KOPT-K1 (cell line): ENCODE data around the gene SPTBN5.

Experiments
- H3K27ac ChIP-seq: fragments of 200-600 bp; sonication (generic); 2 replicates; pipeline ENCODE4 v1.5.1; 2016; ENCODE audit warnings: antibody characterized with exemption, mild to moderate bottlenecking, low read depth, low read length; ENCODE audit not compliant: poor library complexity, severe bottlenecking
- H3K36me3 ChIP-seq: fragments of 200-600 bp; sonication (generic); 2 replicates; pipeline ENCODE4 v1.5.1; 2017; ENCODE audit warnings: antibody characterized with exemption, mild to moderate bottlenecking, low read length, moderate library complexity; ENCODE audit not compliant: insufficient read depth
- H3K9me3 ChIP-seq: fragments of 200-600 bp; sonication (generic); 2 replicates; pipeline ENCODE4 v1.5.1; 2017; ENCODE audit warnings: antibody characterized with exemption, low read length, mild to moderate bottlenecking; ENCODE audit not compliant: insufficient read depth, poor library complexity, severe bottlenecking

The SPTBN5 gene

GRCh38 chr15:41900526-41901380 lies 6.9 kb upstream of the SPTBN5 start:
- Histone ChIP-seq H3K27ac (no peak overlapping the region), H3K9me3 (no peaks in the 10 kb centered on the region), H3K36me3 (no peaks in the 10 kb centered on the region)

GRCh38 chr15:41899854-41900442 lies 6.1 kb upstream of the SPTBN5 start:
- Histone ChIP-seq H3K36me3 (no peaks in the 10 kb centered on the region), H3K9me3 (no peaks in the 10 kb centered on the region), H3K27ac (no peak overlapping the region)

- Histone ChIP-seq H3K27ac (no peak overlapping the region), H3K9me3 (no peaks in the 10 kb centered on the region), H3K36me3 (no peaks in the 10 kb centered on the region)
Observed at GRCh38 chr15:41897363-41897799, 3.5 kb upstream of the SPTBN5 start.

GRCh38 chr15:41896566-41896965 lies 2.7 kb upstream of the SPTBN5 start:
- no peak overlapping the region for H3K27ac ChIP-seq

GRCh38 chr15:41895957-41896356 lies 2.1 kb upstream of the SPTBN5 start:
- Histone ChIP-seq H3K9me3 (no peaks in the 10 kb centered on the region), H3K27ac (no peak overlapping the region), H3K36me3 (no peaks in the 10 kb centered on the region)

More at GRCh38 chr15:41896566-41896965, 2.7 kb upstream of the SPTBN5 start:
- Histone ChIP-seq H3K36me3 (no peaks in the 10 kb centered on the region), H3K9me3 (no peaks in the 10 kb centered on the region)

- no peak overlapping the region for H3K27ac ChIP-seq
- H3K9me3 ChIP-seq, result no peaks in the 10 kb centered on the region
- H3K36me3 ChIP-seq, result no peaks in the 10 kb centered on the region
Observed at GRCh38 chr15:41895491-41895890, 1.6 kb upstream of the SPTBN5 start.

GRCh38 chr15:41894791-41895463 lies 1.1 kb upstream of the SPTBN5 start:
- Histone ChIP-seq H3K36me3 (no peaks in the 10 kb centered on the region), H3K9me3 (no peaks in the 10 kb centered on the region), H3K27ac (no peak overlapping the region)

GRCh38 chr15:41894251-41894790 lies 468 bp upstream of the SPTBN5 start:
- H3K27ac ChIP-seq, result no peak overlapping the region
- no peaks in the 10 kb centered on the region for H3K36me3 ChIP-seq
- no peaks in the 10 kb centered on the region for H3K9me3 ChIP-seq

GRCh38 chr15:41892621-41893421 lies 1.0 kb downstream of the SPTBN5 start:
- no peak overlapping the region for H3K27ac ChIP-seq
- no peaks in the 10 kb centered on the region for H3K36me3 ChIP-seq
- H3K9me3 ChIP-seq, result no peaks in the 10 kb centered on the region

- H3K36me3 ChIP-seq, result no peaks in the 10 kb centered on the region
- H3K27ac ChIP-seq, result no peak overlapping the region
- no peaks in the 10 kb centered on the region for H3K9me3 ChIP-seq
Observed at GRCh38 chr15:41891946-41892345, 1.9 kb downstream of the SPTBN5 start.

GRCh38 chr15:41891226-41891625 lies 2.6 kb downstream of the SPTBN5 start:
- no peaks in the 10 kb centered on the region for H3K36me3 ChIP-seq
- no peaks in the 10 kb centered on the region for H3K9me3 ChIP-seq
- no peak overlapping the region for H3K27ac ChIP-seq

GRCh38 chr15:41890050-41890690 lies 3.7 kb downstream of the SPTBN5 start:
- no peaks in the 10 kb centered on the region for H3K36me3 ChIP-seq
- no peak overlapping the region for H3K27ac ChIP-seq
- no peaks in the 10 kb centered on the region for H3K9me3 ChIP-seq

- Histone ChIP-seq H3K9me3 (no peaks in the 10 kb centered on the region), H3K36me3 (no peaks in the 10 kb centered on the region), H3K27ac (no peak overlapping the region)
Observed at GRCh38 chr15:41888662-41889253, 5.1 kb downstream of the SPTBN5 start.

- no peaks in the 10 kb centered on the region for H3K9me3 ChIP-seq
- no peaks in the 10 kb centered on the region for H3K36me3 ChIP-seq
- no peak overlapping the region for H3K27ac ChIP-seq
Observed at GRCh38 chr15:41887893-41888292, 6.0 kb downstream of the SPTBN5 start.
